Vagina (tissue), 2 donors: ENCODE measurements around the gene SSBP2. TPM values are rescaled to one million over a fixed set of nuclear protein-coding genes. Genes with fewer than 3 reads are reported as not detected.
"Not testable (repeated sequence)": the region's sequence is repeated elsewhere in the genome, so short reads cannot be mapped to it uniquely, and the experiment has no call there.

ENCODE experiments used
- DNase-seq, 2 donors: peaks; one replicate each; pipeline ENCODE4 v3.0.0-alpha.2; 2017; ENCODE audit errors: extremely low spot score in 2 of 2
- H3K27ac ChIP-seq: fragments of 200-600 bp; sonication (generic); one replicate; pipeline ENCODE4 v1.5.1; 2019
- H3K27me3 ChIP-seq: fragments of 200-600 bp; sonication (generic); one replicate; pipeline ENCODE4 v1.5.1; 2019
- H3K36me3 ChIP-seq, 2 donors: fragments of 200-600 bp; sonication (generic); one replicate each; pipeline ENCODE4 v1.5.1; 2017 to 2019
- H3K4me1 ChIP-seq: fragments of 200-600 bp; sonication (generic); one replicate; pipeline ENCODE4 v1.5.1; 2019
- H3K4me3 ChIP-seq, 2 donors: fragments of 200-600 bp; sonication (generic); 1 replicate in 1 of 2; 2 replicates in 1 of 2; pipeline ENCODE4 v1.5.1; 2016 to 2019
- H3K9me3 ChIP-seq: fragments of 200-600 bp; sonication (generic); one replicate; pipeline ENCODE4 v1.5.1; 2019
- CTCF ChIP-seq, 3 experiments: fragments of 450-650 bp in 2 of 3; fragments of 200-600 bp in 1 of 3; sonication (generic) in 1 of 3; IDR thresholded peaks; one replicate each; pipeline ENCODE4 v1.5.1; 2017 to 2019; ENCODE audit warnings: antibody characterized with exemption in 3 of 3, mild to moderate bottlenecking in 2 of 3, moderate library complexity in 2 of 3
- POLR2A ChIP-seq, 2 donors: fragments of 450-650 bp; IDR thresholded peaks; one replicate each; pipeline ENCODE4 v1.6.1; 2017; ENCODE audit warnings: antibody characterized with exemption in 2 of 2, mild to moderate bottlenecking in 2 of 2, moderate library complexity in 2 of 2
- POLR2AphosphoS5 ChIP-seq, 2 donors: sonication (generic); formaldehyde crosslinking; IDR thresholded peaks; one replicate each; pipeline ENCODE4 v1.9.0; 2017; ENCODE audit warnings: antibody characterized with exemption in 2 of 2, mild to moderate bottlenecking in 2 of 2, low read depth in 1 of 2; ENCODE audit not compliant: insufficient read depth in 1 of 2
- intact Hi-C: fragments of 100-400 bp; cut with DNase I; formaldehyde crosslinking; loops from one replicate; pipeline ENCODE4 v1.15.1; 2023
- total RNA-seq: library from RNA; depleted of rRNA; stranded (reverse); fragments of >200 nt; gene quantifications from one replicate; pipeline ENCODE4 v1.2.3, GENCODE V29; 2016

The SSBP2 gene
- total RNA-seq, 1 donor from 2014 or later: 66.3 TPM

DNA sequence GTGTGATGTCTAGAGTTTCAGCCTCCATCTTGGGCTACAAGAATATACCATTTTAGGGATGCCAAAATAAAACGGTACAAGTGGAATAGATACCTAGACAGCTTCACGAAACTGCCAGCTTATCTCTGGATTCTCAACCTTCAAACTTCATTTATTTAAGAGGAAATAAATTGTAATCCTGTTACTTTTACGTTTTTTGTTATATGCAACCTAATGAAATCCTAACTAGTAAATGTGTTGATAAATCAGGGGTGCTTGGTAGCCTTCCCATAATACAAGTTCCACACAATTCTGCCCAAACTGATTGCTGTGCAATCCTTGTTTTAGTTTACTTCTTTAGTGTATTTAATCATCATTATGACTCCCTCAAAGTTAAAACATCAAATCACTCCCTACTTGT, 75.5 kb downstream of the SSBP2 start:
- H3K4me1 ChIP-seq: peaks cover 22% of the 10 kb centered on the region
- no peak overlapping the region for H3K27ac ChIP-seq
- no peak for TF ChIP-seq CTCF (IDR thresholded peaks at IDR 0.05)
- no peak for TF ChIP-seq POLR2AphosphoS5 (IDR thresholded peaks at IDR 0.05; ENCODE audit: insufficient read depth in 1 of 2, low read depth in 1 of 2)
- TF ChIP-seq POLR2A (IDR thresholded peaks at IDR 0.05): no peak
- H3K9me3 ChIP-seq: no peaks in the 10 kb centered on the region
- intact Hi-C loops: no loop called here
- H3K4me3 ChIP-seq: no peak overlapping the region
- no peaks in the 10 kb centered on the region for H3K27me3 ChIP-seq
- H3K36me3 ChIP-seq: no peaks in the 10 kb centered on the region
- DNase-seq: no peak

- Histone ChIP-seq H3K27ac (no peak overlapping the region), H3K4me1 (peaks cover 44% of the 10 kb centered on the region), H3K9me3 (no peaks in the 10 kb centered on the region), H3K36me3 (no peaks in the 10 kb centered on the region), H3K4me3 (no peak overlapping the region), H3K27me3 (no peaks in the 10 kb centered on the region)
- DNase-seq: no peak
- intact Hi-C loops: no loop called here
- TF ChIP-seq POLR2AphosphoS5 (IDR thresholded peaks at IDR 0.05; ENCODE audit: insufficient read depth in 1 of 2, low read depth in 1 of 2) (no peak), POLR2A (IDR thresholded peaks at IDR 0.05) (no peak), CTCF (IDR thresholded peaks at IDR 0.05) (no peak)
These were observed 85.1 kb downstream of the SSBP2 start for GRCh38 chr5:81665795-81666194.

GRCh38 chr5:81660624-81661023, 90.3 kb downstream of the SSBP2 start:
- H3K9me3 ChIP-seq, H3K36me3 ChIP-seq, H3K27me3 ChIP-seq, DNase-seq, H3K27ac ChIP-seq, intact Hi-C loops, H3K4me3 ChIP-seq: not testable (repeated sequence)
- H3K4me1 ChIP-seq: peaks cover 18% of the 10 kb centered on the region

GRCh38 chr5:81657386-81657785, 93.5 kb downstream of the SSBP2 start:
- Histone ChIP-seq H3K36me3 (no peaks in the 10 kb centered on the region), H3K9me3 (no peaks in the 10 kb centered on the region), H3K27ac (no peak overlapping the region), H3K4me1 (peaks cover 9% of the 10 kb centered on the region), H3K4me3 (no peak overlapping the region), H3K27me3 (no peaks in the 10 kb centered on the region)
- intact Hi-C loops: no loop called here
- TF ChIP-seq CTCF (IDR thresholded peaks at IDR 0.05) (no peak), POLR2AphosphoS5 (IDR thresholded peaks at IDR 0.05; ENCODE audit: insufficient read depth in 1 of 2, low read depth in 1 of 2) (no peak), POLR2A (IDR thresholded peaks at IDR 0.05) (no peak)
- no peak for DNase-seq

- no peaks in the 10 kb centered on the region for H3K27me3 ChIP-seq
- no peaks in the 10 kb centered on the region for H3K36me3 ChIP-seq
- H3K9me3 ChIP-seq: no peaks in the 10 kb centered on the region
- intact Hi-C loops: no loop called here
- TF ChIP-seq CTCF (IDR thresholded peaks at IDR 0.05) (no peak), POLR2AphosphoS5 (IDR thresholded peaks at IDR 0.05; ENCODE audit: insufficient read depth in 1 of 2, low read depth in 1 of 2) (no peak), POLR2A (IDR thresholded peaks at IDR 0.05) (no peak)
- DNase-seq: no peak
- no peak overlapping the region for H3K27ac ChIP-seq
- peaks cover 14% of the 10 kb centered on the region for H3K4me1 ChIP-seq
- H3K4me3 ChIP-seq: no peak overlapping the region
These were observed 94.1 kb downstream of the SSBP2 start for GRCh38 chr5:81656783-81657182.

GRCh38 chr5:81650987-81651386, 99.9 kb downstream of the SSBP2 start:
- H3K36me3 ChIP-seq: no peaks in the 10 kb centered on the region
- TF ChIP-seq POLR2AphosphoS5 (IDR thresholded peaks at IDR 0.05; ENCODE audit: insufficient read depth in 1 of 2, low read depth in 1 of 2) (no peak), CTCF (IDR thresholded peaks at IDR 0.05) (no peak)
- no peak overlapping the region for H3K27ac ChIP-seq
- peaks cover 7% of the 10 kb centered on the region for H3K4me1 ChIP-seq
- no peaks in the 10 kb centered on the region for H3K27me3 ChIP-seq
- intact Hi-C loops: no loop called here
- H3K9me3 ChIP-seq: no peaks in the 10 kb centered on the region
- no peak overlapping the region for H3K4me3 ChIP-seq
- no peak for DNase-seq
